Measurements from ENCODE around the gene SLC38A9.
"Not testable (repeated sequence)": the region's sequence is repeated elsewhere in the genome, so short reads cannot be mapped to it uniquely, and the experiment has no call there.

Gene SLC38A9

GRCh38 chr5:55609413-55609812, 102.7 kb downstream of the SLC38A9 start:
- no peak for DNase-seq (ENCODE audit: low read depth)

- no peak for DNase-seq (ENCODE audit: low read depth)
Observed at GRCh38 chr5:55608595-55609349, 103.4 kb downstream of the SLC38A9 start.

- DNase-seq (ENCODE audit: low read depth), result not testable (repeated sequence)
Observed at GRCh38 chr5:55607309-55607708, 104.8 kb downstream of the SLC38A9 start.

- DNase-seq (ENCODE audit: low read depth), result no peak
Observed at GRCh38 chr5:55604611-55605067, 107.5 kb downstream of the SLC38A9 start.

GRCh38 chr5:55603922-55604321, 108.2 kb downstream of the SLC38A9 start:
- DNase-seq (ENCODE audit: low read depth), result no peak

GRCh38 chr5:55601628-55602027, 110.5 kb downstream of the SLC38A9 start:
- no peak for DNase-seq (ENCODE audit: low read depth)

- no peak for DNase-seq (ENCODE audit: low read depth)
Observed at GRCh38 chr5:55601204-55601618, 110.9 kb downstream of the SLC38A9 start.

GRCh38 chr5:55600497-55601203, 111.5 kb downstream of the SLC38A9 start:
- no peak for DNase-seq (ENCODE audit: low read depth)

GRCh38 chr5:55600086-55600485, 112.0 kb downstream of the SLC38A9 start:
- no peak for DNase-seq (ENCODE audit: low read depth)

- no peak for DNase-seq (ENCODE audit: low read depth)
Observed at GRCh38 chr5:55599148-55600050, 112.7 kb downstream of the SLC38A9 start.

GRCh38 chr5:55597014-55597981, 114.8 kb downstream of the SLC38A9 start:
- DNase-seq (ENCODE audit: low read depth), result no peak

- no peak for DNase-seq (ENCODE audit: low read depth)
Observed at GRCh38 chr5:55594671-55595070, 117.5 kb downstream of the SLC38A9 start.

GRCh38 chr5:55593115-55593472, 119.0 kb downstream of the SLC38A9 start:
- DNase-seq (ENCODE audit: low read depth), result no peak

GRCh38 chr5:55592388-55593114, 119.6 kb downstream of the SLC38A9 start:
- no peak for DNase-seq (ENCODE audit: low read depth)

- no peak for DNase-seq (ENCODE audit: low read depth)
Observed at GRCh38 chr5:55591686-55592085, 120.4 kb downstream of the SLC38A9 start.

GRCh38 chr5:55585206-55585610, 126.9 kb downstream of the SLC38A9 start:
- DNase-seq (ENCODE audit: low read depth), result no peak

GRCh38 chr5:55584398-55585205, 127.5 kb downstream of the SLC38A9 start:
- DNase-seq (ENCODE audit: low read depth), result no peak

GRCh38 chr5:55583578-55583977, 128.5 kb downstream of the SLC38A9 start:
- DNase-seq (ENCODE audit: low read depth), result no peak

- no peak for DNase-seq (ENCODE audit: low read depth)
Observed at GRCh38 chr5:55582256-55582655, 129.9 kb downstream of the SLC38A9 start.

- no peak for DNase-seq (ENCODE audit: low read depth)
Observed at GRCh38 chr5:55580042-55580441, 132.1 kb downstream of the SLC38A9 start.
